ENCODE measurements around the gene IGSF3.

Gene IGSF3

GRCh38 chr1:116667575-116668105 lies at the start of gene IGSF3:
Gene IGSF3, minus strand, starts transcription at chr1:116667733. Its CDS starts 1,407 bp downstream, at chr1:116666326.
- TF ChIP-seq, protein P1, sequence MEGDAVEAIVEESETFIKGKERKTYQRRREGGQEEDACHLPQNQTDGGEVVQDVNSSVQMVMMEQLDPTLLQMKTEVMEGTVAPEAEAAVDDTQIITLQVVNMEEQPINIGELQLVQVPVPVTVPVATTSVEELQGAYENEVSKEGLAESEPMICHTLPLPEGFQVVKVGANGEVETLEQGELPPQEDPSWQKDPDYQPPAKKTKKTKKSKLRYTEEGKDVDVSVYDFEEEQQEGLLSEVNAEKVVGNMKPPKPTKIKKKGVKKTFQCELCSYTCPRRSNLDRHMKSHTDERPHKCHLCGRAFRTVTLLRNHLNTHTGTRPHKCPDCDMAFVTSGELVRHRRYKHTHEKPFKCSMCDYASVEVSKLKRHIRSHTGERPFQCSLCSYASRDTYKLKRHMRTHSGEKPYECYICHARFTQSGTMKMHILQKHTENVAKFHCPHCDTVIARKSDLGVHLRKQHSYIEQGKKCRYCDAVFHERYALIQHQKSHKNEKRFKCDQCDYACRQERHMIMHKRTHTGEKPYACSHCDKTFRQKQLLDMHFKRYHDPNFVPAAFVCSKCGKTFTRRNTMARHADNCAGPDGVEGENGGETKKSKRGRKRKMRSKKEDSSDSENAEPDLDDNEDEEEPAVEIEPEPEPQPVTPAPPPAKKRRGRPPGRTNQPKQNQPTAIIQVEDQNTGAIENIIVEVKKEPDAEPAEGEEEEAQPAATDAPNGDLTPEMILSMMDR (IDR thresholded peaks at IDR 0.05; ENCODE audit: extremely low read depth, missing control alignments), result no peak
- DNase-seq (ENCODE audit: low spot score), result peak; percentile 89

DNA sequence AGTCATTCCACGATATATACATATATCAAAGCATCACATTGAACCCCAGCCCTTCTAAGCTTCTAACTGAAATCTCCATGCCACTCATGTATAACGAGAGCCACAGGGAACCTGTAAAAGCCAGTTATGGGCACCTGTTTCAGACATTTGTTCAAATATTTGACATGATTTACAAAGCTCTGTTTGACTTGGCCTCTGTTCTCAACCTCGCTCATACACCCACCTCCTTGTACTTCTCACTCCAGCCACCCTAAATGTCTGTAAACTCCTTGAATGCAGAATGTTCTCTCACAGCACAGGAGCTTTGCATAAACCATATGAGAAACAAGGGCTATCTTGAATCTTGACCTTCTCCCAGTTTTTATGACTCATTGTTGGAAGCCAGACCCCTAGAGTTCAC lies 49.8 kb upstream of the IGSF3 start:
- TF ChIP-seq, protein P1 (IDR thresholded peaks at IDR 0.05; ENCODE audit: extremely low read depth, missing control alignments), result no peak
- no peak for DNase-seq (ENCODE audit: low spot score)

- no peak for DNase-seq (ENCODE audit: low spot score)
- TF ChIP-seq, protein P1 (IDR thresholded peaks at IDR 0.05; ENCODE audit: extremely low read depth, missing control alignments), result no peak
Observed at GRCh38 chr1:116716391-116716790, 48.9 kb upstream of the IGSF3 start.

GRCh38 chr1:116713474-116713873 lies 45.9 kb upstream of the IGSF3 start:
- TF ChIP-seq, protein P1 (IDR thresholded peaks at IDR 0.05; ENCODE audit: extremely low read depth, missing control alignments), result no peak

DNA sequence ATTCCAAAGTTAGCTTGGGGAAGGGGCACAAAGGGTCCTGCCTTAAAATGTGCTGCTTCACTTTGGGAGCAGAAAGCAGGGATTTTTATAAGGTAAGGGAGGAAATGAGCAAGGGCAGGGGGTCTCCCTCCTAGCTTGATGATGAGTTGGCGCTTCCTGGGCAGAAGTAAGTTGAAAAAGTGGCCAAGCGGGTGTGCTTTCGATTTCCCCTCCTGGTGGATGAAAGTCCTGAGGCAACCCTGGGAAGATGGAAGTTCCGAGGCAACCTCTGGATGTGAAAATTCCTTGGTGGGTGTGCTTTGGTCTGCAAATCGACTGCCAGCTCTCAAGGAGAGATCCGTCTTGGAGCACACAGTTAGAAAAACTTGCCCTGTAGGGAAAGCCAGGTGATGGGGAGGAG lies 45.0 kb upstream of the IGSF3 start:
- TF ChIP-seq, protein P1 (IDR thresholded peaks at IDR 0.05; ENCODE audit: extremely low read depth, missing control alignments), result no peak
- no peak for DNase-seq (ENCODE audit: low spot score)

More at GRCh38 chr1:116713474-116713873, 45.9 kb upstream of the IGSF3 start:
- no peak for DNase-seq (ENCODE audit: low spot score)

GRCh38 chr1:116711263-116711840 lies 43.8 kb upstream of the IGSF3 start:
- TF ChIP-seq, protein P1 (IDR thresholded peaks at IDR 0.05; ENCODE audit: extremely low read depth, missing control alignments), result no peak
- no peak for DNase-seq (ENCODE audit: low spot score)

DNA sequence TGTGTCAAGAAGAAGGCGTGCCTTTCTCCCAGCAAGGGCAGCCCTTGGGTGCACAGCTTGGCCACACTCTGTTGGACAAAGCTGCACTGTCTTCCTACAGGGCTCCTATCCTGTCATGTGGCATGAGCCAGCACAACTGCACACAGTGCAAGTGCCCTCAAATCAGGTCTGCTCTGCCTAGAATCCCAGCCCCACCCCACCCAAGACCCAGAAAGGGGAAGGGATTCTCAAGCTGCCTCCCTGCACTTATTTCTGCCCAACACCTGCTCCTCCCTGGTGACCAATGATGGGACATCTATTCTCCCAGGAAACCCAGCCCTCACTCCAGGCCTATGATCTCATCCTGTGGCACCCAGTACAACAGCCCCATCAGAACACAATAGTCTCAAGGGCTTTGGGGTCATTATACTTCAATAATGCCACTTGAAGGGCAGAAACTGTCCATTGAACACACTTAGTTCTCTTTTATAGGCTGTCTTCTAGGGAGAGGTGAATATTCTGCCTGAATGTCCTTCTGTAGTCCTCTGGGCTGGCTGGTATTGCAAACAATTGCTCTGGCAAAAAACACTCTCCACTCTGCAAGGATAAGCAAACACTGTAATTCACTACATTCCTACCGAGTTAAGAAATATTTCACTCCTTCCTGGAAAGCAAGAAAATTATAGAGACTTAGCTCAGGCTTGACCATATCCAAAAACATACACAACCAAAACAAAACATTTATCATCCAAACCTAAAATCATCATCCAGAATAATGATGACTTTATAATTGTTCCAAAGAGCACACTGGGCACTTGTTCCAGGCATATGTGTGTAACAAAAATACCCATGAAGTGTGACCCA lies 43.1 kb upstream of the IGSF3 start:
- no peak for DNase-seq (ENCODE audit: low spot score)
- TF ChIP-seq, protein P1 (IDR thresholded peaks at IDR 0.05; ENCODE audit: extremely low read depth, missing control alignments), result no peak

Data from GM20000 (cell line).